GM19438 (cell line): Measurements from ENCODE around the gene SYNE1.
A peak's percentile ranks its signal among the peaks of the same experiment; 100 is the strongest.
"Not testable (repeated sequence)": the region's sequence is repeated elsewhere in the genome, so short reads cannot be mapped to it uniquely, and the experiment has no call there.

ENCODE experiments used
- ATAC-seq: cut with Tn5 transposase; IDR thresholded peaks from one replicate; pipeline ENCODE4 v1.9.1; 2021; ENCODE audit warnings: low read depth; ENCODE audit not compliant: unreplicated experiment

Gene SYNE1

GRCh38 chr6:152432758-152433157 is 204.4 kb downstream of the SYNE1 start:
- no peak for ATAC-seq

- no peak for ATAC-seq
These were observed 209.0 kb downstream of the SYNE1 start for GRCh38 chr6:152428126-152428525.

- no peak for ATAC-seq
These were observed 210.9 kb downstream of the SYNE1 start for GRCh38 chr6:152426276-152426675.

- ATAC-seq: peak; percentile 73
These were observed 213.7 kb downstream of the SYNE1 start for GRCh38 chr6:152423216-152424103.

- ATAC-seq: not testable (repeated sequence)
These were observed 215.7 kb downstream of the SYNE1 start for GRCh38 chr6:152421496-152421895.

GRCh38 chr6:152420696-152421095 is 216.5 kb downstream of the SYNE1 start:
- no peak for ATAC-seq

- no peak for ATAC-seq
These were observed 218.6 kb downstream of the SYNE1 start for GRCh38 chr6:152418551-152418950.

- no peak for ATAC-seq
These were observed 220.5 kb downstream of the SYNE1 start for GRCh38 chr6:152416652-152417051.

GRCh38 chr6:152404936-152405595 is 232.1 kb downstream of the SYNE1 start:
- no peak for ATAC-seq

GRCh38 chr6:152404086-152404857 is 232.9 kb downstream of the SYNE1 start:
- no peak for ATAC-seq

GRCh38 chr6:152402791-152403190 is 234.4 kb downstream of the SYNE1 start:
- ATAC-seq: no peak

- ATAC-seq: no peak
These were observed 235.2 kb downstream of the SYNE1 start for GRCh38 chr6:152401978-152402377.

GRCh38 chr6:152399399-152399798 is 237.8 kb downstream of the SYNE1 start:
- ATAC-seq: no peak

GRCh38 chr6:152398993-152399392 is 238.2 kb downstream of the SYNE1 start:
- no peak for ATAC-seq

- no peak for ATAC-seq
These were observed 238.8 kb downstream of the SYNE1 start for GRCh38 chr6:152398316-152398715.

GRCh38 chr6:152394303-152394702 is 242.9 kb downstream of the SYNE1 start:
- no peak for ATAC-seq

GRCh38 chr6:152391179-152391880 is 245.8 kb downstream of the SYNE1 start:
- ATAC-seq: no peak

GRCh38 chr6:152387091-152387490 is 250.1 kb downstream of the SYNE1 start:
- ATAC-seq: no peak

GRCh38 chr6:152386131-152386530 is 251.0 kb downstream of the SYNE1 start:
- no peak for ATAC-seq
